Occipital lobe (tissue), 1 donor: ENCODE results near the gene CHAC2. TPM values are rescaled to one million over a fixed set of nuclear protein-coding genes. Genes with fewer than 3 reads are reported as not detected.

Experiments used
- total RNA-seq: library from RNA; depleted of rRNA; stranded (reverse); fragments of >200 nt; gene quantifications from one replicate; pipeline ENCODE4 v1.2.3, GENCODE V29; 2014

Gene CHAC2
- total RNA-seq, 1 donor from 2014 or later: 5.3 TPM

Other genes with a start within 250 kb of the CHAC2 start
- 130 TPM for gene ASB3, start 19.1 kb downstream of the CHAC2 start, total RNA-seq
- 62.5 TPM for gene ERLEC1, start 19.2 kb downstream of the CHAC2 start, total RNA-seq
- gene GPR75, start 92.2 kb downstream of the CHAC2 start, total RNA-seq: 15.8 TPM
- gene PSME4, start 203.2 kb downstream of the CHAC2 start, total RNA-seq: 42.1 TPM